Measurements from ENCODE around the gene USP3. TPM values are rescaled to one million over a fixed set of nuclear protein-coding genes. Genes with fewer than 3 reads are reported as not detected.

USP3 gene
- total and polyA plus RNA-seq, 2 of the 13 experiments (the other 11 are each of a cell fraction or from before 2014, with no cell fraction given), result 14.3 to 61.2 TPM

DNA sequence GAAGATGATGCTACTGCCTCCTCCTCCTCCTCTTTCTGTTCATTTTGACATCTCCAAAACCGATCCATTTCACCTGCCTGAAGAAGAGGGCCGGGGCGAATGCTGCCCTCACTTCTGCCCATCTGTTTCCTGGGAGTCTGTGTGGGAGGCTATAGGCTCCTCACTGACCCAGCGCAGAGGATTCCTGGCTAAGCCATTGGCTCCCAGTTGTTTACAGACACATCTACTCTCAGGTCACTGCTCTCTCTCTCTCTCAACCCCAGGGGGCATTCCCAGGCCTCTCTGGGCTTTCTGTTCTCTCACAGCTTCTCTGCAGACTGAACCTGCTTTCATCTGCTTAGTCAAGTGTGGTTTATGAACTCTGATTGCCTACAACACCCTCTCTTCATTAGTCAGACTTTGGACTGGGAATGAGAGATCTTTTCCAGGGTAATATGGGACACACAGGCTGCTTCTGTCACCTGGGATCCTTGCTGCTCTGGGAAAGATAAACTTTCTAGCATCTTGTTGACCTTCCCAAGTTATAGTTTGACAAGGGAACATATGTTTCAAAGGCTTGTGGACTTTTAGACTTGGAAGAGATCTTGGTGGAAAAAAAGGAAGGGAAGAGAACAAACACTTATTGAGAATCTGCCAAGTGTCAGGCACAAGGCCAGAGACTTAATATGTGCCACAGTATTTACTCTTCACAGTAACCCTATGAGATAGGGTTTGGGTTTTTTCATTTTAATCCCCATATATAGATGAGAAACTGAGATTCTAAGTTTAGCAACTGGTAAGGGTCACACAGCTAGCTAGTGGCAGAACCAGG is 30.2 kb upstream of the USP3 start (continued):
- TF ChIP-seq TCF12 (IDR thresholded peaks at IDR 0.05) (no peak), TCF12 (CRISPR knock-in tag; IDR thresholded peaks at IDR 0.05) (no peak; the same call in 1 of the 2 replicates), MYNN (CRISPR knock-in tag; IDR thresholded peaks at IDR 0.05; ENCODE audit: low read depth) (no peak), ZNF775 (CRISPR knock-in tag; IDR thresholded peaks at IDR 0.05; ENCODE audit: borderline replicate concordance) (no peak), IKZF5 (CRISPR knock-in tag; IDR thresholded peaks at IDR 0.05) (peak; percentile 58; the same call in 1 of the 2 replicates), ZNF788 (CRISPR knock-in tag; IDR thresholded peaks at IDR 0.05; ENCODE audit: borderline replicate concordance) (0 out of 2 replicates have a peak, but pooled peaks have one; percentile 34), ZNF615 (CRISPR knock-in tag; IDR thresholded peaks at IDR 0.05; ENCODE audit: borderline replicate concordance) (no peak), ZNF597 (CRISPR knock-in tag; IDR thresholded peaks at IDR 0.05) (no peak), DPF2 (CRISPR knock-in tag; IDR thresholded peaks at IDR 0.05; ENCODE audit: borderline replicate concordance, low read depth) (peak; percentile 31; the same call in 1 of the 2 replicates), MNT (IDR thresholded peaks at IDR 0.05) (0 out of 2 replicates have a peak, but pooled peaks have one; percentile 15), DDIT3 (CRISPR knock-in tag; IDR thresholded peaks at IDR 0.05) (no peak), SOX6 (IDR thresholded peaks at IDR 0.05) (no peak), SOX6 (CRISPR knock-in tag; IDR thresholded peaks at IDR 0.05) (peak; percentile 90)
- TF ChIP-seq, protein P1, sequence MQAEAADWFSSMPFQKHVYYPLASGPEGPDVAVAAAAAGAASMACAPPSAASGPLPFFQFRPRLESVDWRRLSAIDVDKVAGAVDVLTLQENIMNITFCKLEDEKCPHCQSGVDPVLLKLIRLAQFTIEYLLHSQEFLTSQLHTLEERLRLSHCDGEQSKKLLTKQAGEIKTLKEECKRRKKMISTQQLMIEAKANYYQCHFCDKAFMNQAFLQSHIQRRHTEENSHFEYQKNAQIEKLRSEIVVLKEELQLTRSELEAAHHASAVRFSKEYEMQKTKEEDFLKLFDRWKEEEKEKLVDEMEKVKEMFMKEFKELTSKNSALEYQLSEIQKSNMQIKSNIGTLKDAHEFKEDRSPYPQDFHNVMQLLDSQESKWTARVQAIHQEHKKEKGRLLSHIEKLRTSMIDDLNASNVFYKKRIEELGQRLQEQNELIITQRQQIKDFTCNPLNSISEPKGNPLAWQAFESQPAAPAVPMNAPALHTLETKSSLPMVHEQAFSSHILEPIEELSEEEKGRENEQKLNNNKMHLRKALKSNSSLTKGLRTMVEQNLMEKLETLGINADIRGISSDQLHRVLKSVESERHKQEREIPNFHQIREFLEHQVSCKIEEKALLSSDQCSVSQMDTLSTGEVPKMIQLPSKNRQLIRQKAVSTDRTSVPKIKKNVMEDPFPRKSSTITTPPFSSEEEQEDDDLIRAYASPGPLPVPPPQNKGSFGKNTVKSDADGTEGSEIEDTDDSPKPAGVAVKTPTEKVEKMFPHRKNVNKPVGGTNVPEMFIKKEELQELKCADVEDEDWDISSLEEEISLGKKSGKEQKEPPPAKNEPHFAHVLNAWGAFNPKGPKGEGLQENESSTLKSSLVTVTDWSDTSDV (CRISPR knock-in tag; IDR thresholded peaks at IDR 0.05), result no peak
- TF ChIP-seq, protein P2, sequence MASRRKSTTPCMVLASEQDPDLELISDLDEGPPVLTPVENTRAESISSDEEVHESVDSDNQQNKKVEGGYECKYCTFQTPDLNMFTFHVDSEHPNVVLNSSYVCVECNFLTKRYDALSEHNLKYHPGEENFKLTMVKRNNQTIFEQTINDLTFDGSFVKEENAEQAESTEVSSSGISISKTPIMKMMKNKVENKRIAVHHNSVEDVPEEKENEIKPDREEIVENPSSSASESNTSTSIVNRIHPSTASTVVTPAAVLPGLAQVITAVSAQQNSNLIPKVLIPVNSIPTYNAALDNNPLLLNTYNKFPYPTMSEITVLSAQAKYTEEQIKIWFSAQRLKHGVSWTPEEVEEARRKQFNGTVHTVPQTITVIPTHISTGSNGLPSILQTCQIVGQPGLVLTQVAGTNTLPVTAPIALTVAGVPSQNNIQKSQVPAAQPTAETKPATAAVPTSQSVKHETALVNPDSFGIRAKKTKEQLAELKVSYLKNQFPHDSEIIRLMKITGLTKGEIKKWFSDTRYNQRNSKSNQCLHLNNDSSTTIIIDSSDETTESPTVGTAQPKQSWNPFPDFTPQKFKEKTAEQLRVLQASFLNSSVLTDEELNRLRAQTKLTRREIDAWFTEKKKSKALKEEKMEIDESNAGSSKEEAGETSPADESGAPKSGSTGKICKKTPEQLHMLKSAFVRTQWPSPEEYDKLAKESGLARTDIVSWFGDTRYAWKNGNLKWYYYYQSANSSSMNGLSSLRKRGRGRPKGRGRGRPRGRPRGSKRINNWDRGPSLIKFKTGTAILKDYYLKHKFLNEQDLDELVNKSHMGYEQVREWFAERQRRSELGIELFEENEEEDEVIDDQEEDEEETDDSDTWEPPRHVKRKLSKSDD (CRISPR knock-in tag; IDR thresholded peaks at IDR 0.05; ENCODE audit: low read depth), result no peak
- TF ChIP-seq, protein P3, sequence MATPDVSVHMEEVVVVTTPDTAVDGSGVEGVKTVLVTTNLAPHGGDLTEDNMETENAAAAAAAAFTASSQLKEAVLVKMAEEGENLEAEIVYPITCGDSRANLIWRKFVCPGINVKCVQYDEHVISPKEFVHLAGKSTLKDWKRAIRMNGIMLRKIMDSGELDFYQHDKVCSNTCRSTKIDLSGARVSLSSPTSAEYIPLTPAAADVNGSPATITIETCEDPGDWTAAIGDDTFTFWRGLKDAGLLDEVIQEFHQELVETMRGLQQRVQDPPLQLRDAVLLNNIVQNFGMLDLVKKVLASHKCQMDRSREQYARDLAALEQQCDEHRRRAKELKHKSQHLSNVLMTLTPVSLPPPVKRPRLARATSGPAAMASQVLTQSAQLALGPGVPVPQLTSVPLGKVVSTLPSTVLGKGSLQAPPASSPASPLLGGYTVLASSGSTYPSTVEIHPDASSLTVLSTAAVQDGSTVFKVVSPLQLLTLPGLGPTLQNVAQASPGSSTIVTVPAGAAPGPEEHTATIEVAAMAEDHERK (CRISPR knock-in tag; IDR thresholded peaks at IDR 0.05; ENCODE audit: low read depth), result no peak

All from HepG2 (cell line).